ENCODE measurements around the gene ZNF474.

The ZNF474 gene

GRCh38 chr5:122199146-122199545 lies 69.8 kb downstream of the ZNF474 start:
- H3K9me3 Mint-ChIP-seq (ENCODE audit: low read depth), result no peaks in the 10 kb centered on the region
- H3K27ac Mint-ChIP-seq, result no peak overlapping the region
- no peaks in the 10 kb centered on the region for H3K4me1 Mint-ChIP-seq (ENCODE audit: low read depth)
- no peak overlapping the region for H3K4me3 Mint-ChIP-seq
- H3K36me3 Mint-ChIP-seq, result no peaks in the 10 kb centered on the region
- peaks cover under 1% of the 10 kb centered on the region for H3K27me3 Mint-ChIP-seq

- Mint-ChIP-seq H3K27ac (no peak overlapping the region), H3K9me3 (ENCODE audit: low read depth) (no peaks in the 10 kb centered on the region), H3K4me3 (no peak overlapping the region), H3K36me3 (no peaks in the 10 kb centered on the region), H3K4me1 (ENCODE audit: low read depth) (no peaks in the 10 kb centered on the region), H3K27me3 (no peaks in the 10 kb centered on the region)
These were observed 71.1 kb downstream of the ZNF474 start for GRCh38 chr5:122200450-122200849.

- no peaks in the 10 kb centered on the region for H3K27me3 Mint-ChIP-seq
- H3K36me3 Mint-ChIP-seq, result no peaks in the 10 kb centered on the region
- no peak overlapping the region for H3K4me3 Mint-ChIP-seq
- no peaks in the 10 kb centered on the region for H3K9me3 Mint-ChIP-seq (ENCODE audit: low read depth)
- no peak overlapping the region for H3K27ac Mint-ChIP-seq
- H3K4me1 Mint-ChIP-seq (ENCODE audit: low read depth), result no peaks in the 10 kb centered on the region
These were observed 71.5 kb downstream of the ZNF474 start for GRCh38 chr5:122200865-122201264.

GRCh38 chr5:122201365-122201764 lies 72.0 kb downstream of the ZNF474 start:
- Mint-ChIP-seq H3K27me3 (peaks cover 1% of the 10 kb centered on the region), H3K36me3 (no peaks in the 10 kb centered on the region), H3K9me3 (ENCODE audit: low read depth) (no peaks in the 10 kb centered on the region), H3K27ac (no peak overlapping the region), H3K4me1 (ENCODE audit: low read depth) (no peaks in the 10 kb centered on the region), H3K4me3 (no peak overlapping the region)

GRCh38 chr5:122202952-122203351 lies 73.6 kb downstream of the ZNF474 start:
- Mint-ChIP-seq H3K36me3 (no peaks in the 10 kb centered on the region), H3K9me3 (ENCODE audit: low read depth) (no peaks in the 10 kb centered on the region), H3K27me3 (peaks cover 1% of the 10 kb centered on the region), H3K4me1 (ENCODE audit: low read depth) (no peaks in the 10 kb centered on the region), H3K4me3 (no peak overlapping the region), H3K27ac (no peak overlapping the region)

All from activated naive CD8-positive, alpha-beta T cell (primary cell).